Panc1 (cell line): Measurements from ENCODE around the gene CORO1C. TPM values are rescaled to one million over a fixed set of nuclear protein-coding genes. Genes with fewer than 3 reads are reported as not detected.

Experiments used
- ATAC-seq: fragments of 200-7000 bp; cut with Tn5 transposase; 2 replicates; pipeline ENCODE4 v1.9.1; 2020; ENCODE audit warnings: mild to moderate bottlenecking, moderate library complexity
- BruUV-seq: library from RNA; stranded (reverse); fragments of 400-500 nt; replicated peaks from 2 replicates; lab custom pipeline; 2021; lab: Mats Ljungman, UMichigan
- CTCF ChIA-PET: fragments of 300-600 bp; sonication (Branson Sonifier 250); formaldehyde crosslinking; loops from one replicate; lab custom pipeline; 2022; ENCODE audit warnings: antibody characterized with exemption; lab: Charles Lee
- POLR2A ChIA-PET: fragments of 300-600 bp; sonication (Branson Sonifier 250); formaldehyde crosslinking; loops from one replicate; lab custom pipeline; 2022; ENCODE audit warnings: antibody characterized with exemption; lab: Charles Lee
- DNase-seq: peaks from one replicate; pipeline ENCODE4 v3.0.0-alpha.2; 2010; ENCODE audit warnings: low read depth, low spot score
- H3K27ac ChIP-seq: 2 replicates; pipeline ENCODE4 v1.5.1; 2011; ENCODE audit warnings: mild to moderate bottlenecking, low read length, inconsistent platforms
- H3K27me3 ChIP-seq: fragments of 200-500 bp; sonication (Bioruptor generic); 2 replicates; pipeline ENCODE4 v1.6.0; 2014; ENCODE audit warnings: low read length, inconsistent platforms; ENCODE audit not compliant: control insufficient read depth, insufficient read depth
- H3K36me3 ChIP-seq: fragments of 200-500 bp; sonication (Bioruptor generic); 2 replicates; pipeline ENCODE4 v1.5.1; 2014; ENCODE audit warnings: inconsistent platforms, mild to moderate bottlenecking, low read length, moderate library complexity; ENCODE audit not compliant: control insufficient read depth, insufficient read depth
- H3K4me1 ChIP-seq: 2 replicates; pipeline ENCODE4 v1.5.1; 2011; ENCODE audit warnings: inconsistent platforms, mild to moderate bottlenecking, low read length, moderate library complexity; ENCODE audit not compliant: control insufficient read depth, insufficient read depth
- H3K4me3 ChIP-seq, 2 experiments: 2 replicates each; pipeline ENCODE4 v1.5.1; 2011 to 2012; ENCODE audit warnings: low read depth in 2 of 2, low read length in 2 of 2, mild to moderate bottlenecking in 2 of 2, inconsistent platforms in 1 of 2, moderate library complexity in 1 of 2
- H3K9me3 ChIP-seq: fragments of 200-500 bp; sonication (Bioruptor generic); 2 replicates; pipeline ENCODE4 v1.5.1; 2014; ENCODE audit warnings: low read depth, mild to moderate bottlenecking, inconsistent platforms, low read length, moderate library complexity; ENCODE audit not compliant: control insufficient read depth, insufficient read depth
- CTCF ChIP-seq: fragments of 450-650 bp; IDR thresholded peaks from 2 replicates; pipeline ENCODE4 v1.5.1; 2017; ENCODE audit warnings: mild to moderate bottlenecking
- POLR2AphosphoS5 ChIP-seq: IDR thresholded peaks from 2 replicates; pipeline ENCODE4 v1.6.1; 2012; ENCODE audit warnings: mild to moderate bottlenecking, low read depth, low read length, moderate library complexity
- REST ChIP-seq, 2 experiments: IDR thresholded peaks; 2 replicates each; pipeline ENCODE4 v1.6.1; 2011 to 2012; ENCODE audit warnings: low read depth in 2 of 2, control low read depth in 1 of 2, low read length in 1 of 2, mild to moderate bottlenecking in 1 of 2, moderate library complexity in 1 of 2; ENCODE audit not compliant: insufficient read depth in 1 of 2
- SIN3A ChIP-seq: IDR thresholded peaks from 2 replicates; pipeline ENCODE4 v1.6.1; 2012; ENCODE audit warnings: low read depth, mild to moderate bottlenecking, low read length, moderate library complexity, borderline replicate concordance; ENCODE audit not compliant: insufficient read depth
- TCF7L2 ChIP-seq: IDR thresholded peaks from 2 replicates; pipeline ENCODE4 v1.6.1; 2011; ENCODE audit warnings: mild to moderate bottlenecking, low read depth, low read length, inconsistent platforms
- in situ Hi-C: cut with HindIII; loops from 2 replicates; pipeline ENCODE4 v1.10.0; 2016; ENCODE audit warnings: low sequenced_read_pairs, low pct_unique_long_range_greater_than_20kb
- intact Hi-C: fragments of 100-400 bp; cut with micrococcal nuclease; formaldehyde crosslinking; loops from one replicate; pipeline ENCODE4 v1.10.0; 2022; ENCODE audit not compliant: unreplicated experiment
- total RNA-seq: library from RNA; stranded (reverse); gene quantifications from one replicate; pipeline ENCODE4 v1.2.1, GENCODE V29; 2021; ENCODE audit not compliant: unreplicated experiment

CORO1C gene
- total RNA-seq, 1 experiment from 2014 or later: 165 TPM

GRCh38 chr12:108768591-108769500, 37.5 kb upstream of the CORO1C start:
- ChIA-PET POLR2A (no interaction called here), CTCF (interaction anchor here (0.6 to 0.7 kb wide), 2 partner anchors 21 to 102 kb away, joined by 3 to 4 read pairs; no protein-coding TSS in a partner anchor)
- TF ChIP-seq REST (IDR thresholded peaks at IDR 0.05; ENCODE audit: insufficient read depth in 1 of 2, low read depth in 2 of 2, low read length in 1 of 2): no peak
- TF ChIP-seq POLR2AphosphoS5: no peak
- no peak for TF ChIP-seq TCF7L2
- no peak; the same call in 1 of the 2 replicates for TF ChIP-seq CTCF
- no peak for TF ChIP-seq SIN3A
- DNase-seq (no peak), ATAC-seq (peak; percentile 60)
- no peaks in the 10 kb centered on the region for H3K36me3 ChIP-seq
- H3K4me3 ChIP-seq: peak overlapping the region; percentile 16 to 37
- no peaks in the 10 kb centered on the region for H3K27me3 ChIP-seq
- in situ Hi-C loops (no loop called here), intact Hi-C loops (no loop called here)
- H3K4me1 ChIP-seq: peaks cover 6% of the 10 kb centered on the region
- BruUV-seq: no TSS peak
- no peak overlapping the region for H3K27ac ChIP-seq
- no peaks in the 10 kb centered on the region for H3K9me3 ChIP-seq

GRCh38 chr12:108766294-108766693, 35.0 kb upstream of the CORO1C start:
- H3K27me3 ChIP-seq: no peaks in the 10 kb centered on the region
- H3K4me1 ChIP-seq: peaks cover 6% of the 10 kb centered on the region
- ChIA-PET CTCF (no interaction called here), POLR2A (no interaction called here)
- no peaks in the 10 kb centered on the region for H3K36me3 ChIP-seq
- H3K27ac ChIP-seq: no peak overlapping the region
- intact Hi-C loops (no loop called here), in situ Hi-C loops (no loop called here)
- H3K4me3 ChIP-seq: no peak overlapping the region
- ATAC-seq: no peak
- TF ChIP-seq POLR2AphosphoS5: no peak
- no peak for TF ChIP-seq SIN3A
- TF ChIP-seq REST (IDR thresholded peaks at IDR 0.05; ENCODE audit: insufficient read depth in 1 of 2, low read depth in 2 of 2, low read length in 1 of 2): no peak
- no peak for TF ChIP-seq CTCF
- TF ChIP-seq TCF7L2: no peak
- no peaks in the 10 kb centered on the region for H3K9me3 ChIP-seq
- no peak for DNase-seq
- no TSS peak for BruUV-seq
